Measurements from ENCODE around the gene COL5A3. TPM values are rescaled to one million over a fixed set of nuclear protein-coding genes. Genes with fewer than 3 reads are reported as not detected.

The COL5A3 gene
- total RNA-seq, 4 donors from 2014 or later: 5.7 to 9.8 (median 6.6) TPM

DNA sequence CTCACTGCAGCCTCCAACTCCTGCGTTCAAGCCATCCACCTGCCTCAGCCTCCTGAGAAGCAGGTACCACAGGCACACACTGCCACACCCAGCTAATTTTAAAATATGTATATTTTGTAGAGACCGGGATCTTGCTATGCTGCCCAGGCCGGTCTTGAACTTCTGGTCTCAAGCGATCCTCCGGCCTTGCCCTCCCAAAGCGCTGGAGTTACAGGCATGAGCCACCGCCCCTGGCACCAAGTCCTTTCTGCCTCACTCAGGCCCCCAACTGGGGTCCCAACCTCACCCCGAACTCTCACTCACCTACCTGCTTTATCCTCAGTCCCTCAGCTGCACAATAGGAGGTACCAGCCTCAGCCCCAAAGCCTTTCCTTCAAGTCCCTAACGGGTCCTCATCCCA, 635 bp upstream of the COL5A3 start:
- Histone ChIP-seq H3K27ac (peak overlapping the region; percentile 35 to 68 (median 42)), H3K27me3 (peaks cover 8 to 33% (median 32%) of the 10 kb centered on the region in 3 donors), H3K4me3 (peak overlapping the region in 1 of 4 donors; percentile 47), H3K9me3 (no peaks in the 10 kb centered on the region), H3K4me1 (no peaks in the 10 kb centered on the region), H3K36me3 (no peaks in the 10 kb centered on the region)
- intact Hi-C loops (cut with DNase I; ENCODE audit: low total_unique reads): no loop called here
- DNase-seq (no peak), ATAC-seq (no peak)
- TF ChIP-seq CTCF (IDR thresholded peaks at IDR 0.05 in 4 of 5, conservative IDR thresholded peaks at IDR 0.05 in 1 of 5): no peak
- TF ChIP-seq POLR2A (IDR thresholded peaks at IDR 0.05): no peak
- in situ Hi-C loops (cut with MboI; ENCODE audit: low sequenced_read_pairs in 4 of 4): no loop called here

DNA sequence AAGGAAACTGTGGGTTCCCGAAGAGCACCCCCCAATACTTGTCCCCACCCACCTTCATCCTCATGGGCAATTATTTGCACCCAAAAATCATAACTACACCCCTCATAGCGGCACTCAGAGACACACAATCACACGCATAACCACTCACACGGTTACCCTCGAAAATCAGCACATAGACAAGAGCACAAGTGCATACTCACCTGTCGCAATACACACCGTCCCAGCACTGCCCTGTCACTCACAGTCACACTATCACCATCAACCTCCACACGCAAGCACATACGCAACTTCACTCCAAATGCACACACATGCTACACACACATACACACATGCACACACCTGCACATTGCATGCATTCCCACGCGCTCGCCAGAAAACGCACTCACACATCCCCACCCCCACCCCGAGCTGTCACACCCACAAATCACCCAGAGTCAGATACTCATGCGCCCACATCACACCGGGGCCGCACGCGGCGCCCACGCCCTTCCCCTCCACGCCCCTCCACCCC, 535 bp downstream of the COL5A3 start:
- Histone ChIP-seq H3K4me1 (no peaks in the 10 kb centered on the region), H3K27ac (peak overlapping the region; percentile 40 to 68 (median 51)), H3K27me3 (peaks cover 8 to 33% (median 32%) of the 10 kb centered on the region in 3 donors), H3K36me3 (no peaks in the 10 kb centered on the region), H3K9me3 (no peaks in the 10 kb centered on the region), H3K4me3 (peak overlapping the region; percentile 32 to 54 (median 48))
- in situ Hi-C loops (cut with MboI; ENCODE audit: low sequenced_read_pairs in 4 of 4): loop anchor here in 1 of 4 donors (10.0 kb wide), 1 partner anchor 65 kb away; no protein-coding TSS in a partner anchor
- no peak for ATAC-seq
- TF ChIP-seq CTCF (IDR thresholded peaks at IDR 0.05 in 4 of 5, conservative IDR thresholded peaks at IDR 0.05 in 1 of 5): no peak
- no peak for TF ChIP-seq POLR2A (IDR thresholded peaks at IDR 0.05)
- intact Hi-C loops (cut with DNase I; ENCODE audit: low total_unique reads): loop anchor here (5.0 kb wide), 1 partner anchor 62 kb away; no protein-coding TSS in a partner anchor
- DNase-seq: no peak

DNA sequence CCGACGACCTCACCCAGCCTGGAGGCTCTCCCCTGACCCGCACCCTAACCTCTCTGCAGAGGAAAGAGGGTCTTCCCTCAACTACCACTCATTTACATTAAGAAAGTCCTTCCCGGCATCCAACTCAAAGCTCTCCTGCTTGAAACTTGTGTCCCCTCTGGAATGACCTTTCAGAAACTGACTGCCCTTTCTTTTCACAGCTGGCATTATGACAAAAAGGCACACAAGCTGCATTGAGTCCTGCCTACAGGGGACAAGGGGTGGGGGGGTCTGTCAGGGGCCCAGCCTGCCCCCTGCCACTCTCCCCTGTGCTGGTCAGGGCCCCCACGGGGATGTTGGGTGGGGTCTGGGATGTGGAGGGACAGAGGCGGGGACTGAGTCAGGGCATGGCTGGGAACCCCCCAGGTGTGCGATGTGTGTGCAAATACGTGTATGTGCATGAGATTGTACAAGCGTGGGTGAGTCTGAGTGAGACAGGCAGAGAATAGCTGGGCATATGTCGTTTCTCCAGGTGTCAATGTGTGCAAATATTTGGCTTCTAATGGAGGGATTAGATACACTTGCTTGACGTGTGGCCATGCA, 2.0 kb downstream of the COL5A3 start:
- Histone ChIP-seq H3K36me3 (no peaks in the 10 kb centered on the region), H3K4me1 (no peaks in the 10 kb centered on the region), H3K9me3 (no peaks in the 10 kb centered on the region), H3K4me3 (peak overlapping the region in 1 of 4 donors; percentile 12), H3K27ac (peak overlapping the region; percentile 74 to 75 (median 74)), H3K27me3 (peaks cover 8 to 33% (median 32%) of the 10 kb centered on the region in 3 donors)
- in situ Hi-C loops (cut with MboI; ENCODE audit: low sequenced_read_pairs in 4 of 4) (loop anchor here in 1 of 4 donors (10.0 kb wide), 1 partner anchor 63 kb away; no protein-coding TSS in a partner anchor), intact Hi-C loops (cut with DNase I; ENCODE audit: low total_unique reads) (loop anchor here (5.0 kb wide), 1 partner anchor 61 kb away; no protein-coding TSS in a partner anchor)
- ATAC-seq (no peak), DNase-seq (no peak)
- TF ChIP-seq POLR2A (IDR thresholded peaks at IDR 0.05) (no peak), CTCF (IDR thresholded peaks at IDR 0.05 in 4 of 5, conservative IDR thresholded peaks at IDR 0.05 in 1 of 5) (no peak)

GRCh38 chr19:10007371-10008183, 2.7 kb downstream of the COL5A3 start:
- DNase-seq (peak; percentile 7 to 40), ATAC-seq (no peak)
- peaks cover 8 to 33% (median 32%) of the 10 kb centered on the region in 3 donors for H3K27me3 ChIP-seq
- in situ Hi-C loops (cut with MboI; ENCODE audit: low sequenced_read_pairs in 4 of 4) (loop anchor here in 1 of 4 donors (10.0 kb wide), 1 partner anchor 63 kb away; no protein-coding TSS in a partner anchor), intact Hi-C loops (cut with DNase I; ENCODE audit: low total_unique reads) (loop anchor here (5.0 kb wide), 1 partner anchor 60 kb away; no protein-coding TSS in a partner anchor)
- no peak for TF ChIP-seq CTCF (IDR thresholded peaks at IDR 0.05 in 4 of 5, conservative IDR thresholded peaks at IDR 0.05 in 1 of 5)
- no peak for TF ChIP-seq POLR2A (IDR thresholded peaks at IDR 0.05)
- no peaks in the 10 kb centered on the region for H3K9me3 ChIP-seq
- no peaks in the 10 kb centered on the region for H3K4me1 ChIP-seq
- peak overlapping the region in 1 of 4 donors; percentile 12 for H3K4me3 ChIP-seq
- peak overlapping the region; percentile 74 to 75 (median 74) for H3K27ac ChIP-seq
- H3K36me3 ChIP-seq: no peaks in the 10 kb centered on the region
